ENCODE data around the gene TNFRSF25. TPM values are rescaled to one million over a fixed set of nuclear protein-coding genes. Genes with fewer than 3 reads are reported as not detected.

Gene TNFRSF25
- total and polyA plus RNA-seq, 2 donors (not counting 1 experiment from before 2014, with no cell fraction given): 0.24 to 1.5 TPM

- Histone ChIP-seq H3K9ac (ENCODE audit: insufficient read depth, low read length) (no peak overlapping the region), H3K27ac (ENCODE audit: insufficient read depth, low read length) (no peak overlapping the region), H3K27me3 (ENCODE audit: control insufficient read depth, insufficient read depth, low read length) (no peaks in the 10 kb centered on the region), H4K20me1 (ENCODE audit: control insufficient read depth, extremely low read depth, insufficient read depth, low read length) (no peaks in the 10 kb centered on the region), H3K79me2 (ENCODE audit: control insufficient read depth, insufficient read depth, low read length) (no peaks in the 10 kb centered on the region), H3K36me3 (ENCODE audit: control insufficient read depth, insufficient read depth, low read length) (no peaks in the 10 kb centered on the region), H3K9me3 (ENCODE audit: control insufficient read depth, insufficient read depth, low read depth, low read length) (no peaks in the 10 kb centered on the region), H3K4me1 (ENCODE audit: control insufficient read depth, extremely low read depth, insufficient read depth, low read length) (no peaks in the 10 kb centered on the region), H3K4me2 (ENCODE audit: extremely low read depth, insufficient read depth, low read length) (no peak overlapping the region), H3K4me3 (replicated peaks in 1 of 4; ENCODE audit: control extremely low read depth in 1 of 4, insufficient read depth in 1 of 4, low read depth in 3 of 4, low read length in 4 of 4) (no peak overlapping the region), H2AFZ (ENCODE audit: low read length) (no peak overlapping the region)
- no peak for DNase-seq (ENCODE audit: low read depth in 2 of 2)
- TF ChIP-seq EZH2 (IDR thresholded peaks at IDR 0.05; ENCODE audit: low read length, missing control alignments) (no peak), CTCF (conservative IDR thresholded peaks at IDR 0.05 in 1 of 2, IDR thresholded peaks at IDR 0.05 in 1 of 2; ENCODE audit: low read depth in 1 of 2, low read length in 2 of 2) (no peak)
Observed at GRCh38 chr1:6476483-6476882, 10.5 kb upstream of the TNFRSF25 start.

- H4K20me1 ChIP-seq (ENCODE audit: control insufficient read depth, extremely low read depth, insufficient read depth, low read length): no peaks in the 10 kb centered on the region
- DNase-seq (ENCODE audit: low read depth in 2 of 2): no peak
- no peak overlapping the region for H3K4me2 ChIP-seq (ENCODE audit: extremely low read depth, insufficient read depth, low read length)
- TF ChIP-seq CTCF (conservative IDR thresholded peaks at IDR 0.05 in 1 of 2, IDR thresholded peaks at IDR 0.05 in 1 of 2; ENCODE audit: low read depth in 1 of 2, low read length in 2 of 2): peak; percentile 77 to 83
- TF ChIP-seq EZH2 (IDR thresholded peaks at IDR 0.05; ENCODE audit: low read length, missing control alignments): no peak
- H3K9me3 ChIP-seq (ENCODE audit: control insufficient read depth, insufficient read depth, low read depth, low read length): no peaks in the 10 kb centered on the region
- H3K36me3 ChIP-seq (ENCODE audit: control insufficient read depth, insufficient read depth, low read length): no peaks in the 10 kb centered on the region
- H3K27me3 ChIP-seq (ENCODE audit: control insufficient read depth, insufficient read depth, low read length): no peaks in the 10 kb centered on the region
- no peak overlapping the region for H3K27ac ChIP-seq (ENCODE audit: insufficient read depth, low read length)
- H3K4me3 ChIP-seq (replicated peaks in 1 of 4; ENCODE audit: control extremely low read depth in 1 of 4, insufficient read depth in 1 of 4, low read depth in 3 of 4, low read length in 4 of 4): no peak overlapping the region
- no peak overlapping the region for H3K9ac ChIP-seq (ENCODE audit: insufficient read depth, low read length)
- H2AFZ ChIP-seq (ENCODE audit: low read length): no peak overlapping the region
- H3K79me2 ChIP-seq (ENCODE audit: control insufficient read depth, insufficient read depth, low read length): no peaks in the 10 kb centered on the region
- H3K4me1 ChIP-seq (ENCODE audit: control insufficient read depth, extremely low read depth, insufficient read depth, low read length): no peaks in the 10 kb centered on the region
Observed at GRCh38 chr1:6475381-6476133, 9.6 kb upstream of the TNFRSF25 start.

- Histone ChIP-seq H2AFZ (ENCODE audit: low read length) (no peak overlapping the region), H3K9me3 (ENCODE audit: control insufficient read depth, insufficient read depth, low read depth, low read length) (no peaks in the 10 kb centered on the region)
Observed at GRCh38 chr1:6474815-6475282, 8.9 kb upstream of the TNFRSF25 start.

More at GRCh38 chr1:6474815-6475282, 8.9 kb upstream of the TNFRSF25 start:
- no peak overlapping the region for H3K4me2 ChIP-seq (ENCODE audit: extremely low read depth, insufficient read depth, low read length)
- H3K27ac ChIP-seq (ENCODE audit: insufficient read depth, low read length): no peak overlapping the region
- no peak overlapping the region for H3K4me3 ChIP-seq (replicated peaks in 1 of 4; ENCODE audit: control extremely low read depth in 1 of 4, insufficient read depth in 1 of 4, low read depth in 3 of 4, low read length in 4 of 4)
- no peak for TF ChIP-seq CTCF (conservative IDR thresholded peaks at IDR 0.05 in 1 of 2, IDR thresholded peaks at IDR 0.05 in 1 of 2; ENCODE audit: low read depth in 1 of 2, low read length in 2 of 2)
- TF ChIP-seq EZH2 (IDR thresholded peaks at IDR 0.05; ENCODE audit: low read length, missing control alignments): no peak
- no peaks in the 10 kb centered on the region for H3K4me1 ChIP-seq (ENCODE audit: control insufficient read depth, extremely low read depth, insufficient read depth, low read length)
- H4K20me1 ChIP-seq (ENCODE audit: control insufficient read depth, extremely low read depth, insufficient read depth, low read length): no peaks in the 10 kb centered on the region
- H3K79me2 ChIP-seq (ENCODE audit: control insufficient read depth, insufficient read depth, low read length): no peaks in the 10 kb centered on the region
- no peak overlapping the region for H3K9ac ChIP-seq (ENCODE audit: insufficient read depth, low read length)
- no peak for DNase-seq (ENCODE audit: low read depth in 2 of 2)
- no peaks in the 10 kb centered on the region for H3K36me3 ChIP-seq (ENCODE audit: control insufficient read depth, insufficient read depth, low read length)
- no peaks in the 10 kb centered on the region for H3K27me3 ChIP-seq (ENCODE audit: control insufficient read depth, insufficient read depth, low read length)

All from fibroblast of lung (primary cell).